ENCODE data around the gene BTBD18.
"Not testable (repeated sequence)": the region's sequence is repeated elsewhere in the genome, so short reads cannot be mapped to it uniquely, and the experiment has no call there.

The BTBD18 gene

GRCh38 chr11:57712256-57713150, 39.1 kb downstream of the BTBD18 start, which contains the start of gene TMX2:
TMX2 (plus strand) TSS chr11:57712593; CDS start chr11:57712619, 26 bp downstream.
- Histone ChIP-seq H3K27me3 (ENCODE audit: control insufficient read depth, insufficient read depth, low read length) (no peaks in the 10 kb centered on the region), H3K4me3 (ENCODE audit: low read length) (peak within 1 kb of the TSS; percentile 76), H3K36me3 (ENCODE audit: control insufficient read depth, insufficient read depth, low read length) (no peaks in the 10 kb centered on the region), H3K4me1 (ENCODE audit: control insufficient read depth, insufficient read depth, low read length) (peaks cover 17% of the 10 kb centered on the region), H3K9me3 (ENCODE audit: control insufficient read depth, low read length) (no peaks in the 10 kb centered on the region), H3K9ac (ENCODE audit: low read length) (peak within 1 kb of the TSS; percentile 81)

- Histone ChIP-seq H3K27me3 (ENCODE audit: control insufficient read depth, insufficient read depth, low read length) (no peaks in the 10 kb centered on the region), H3K9me3 (ENCODE audit: control insufficient read depth, low read length) (no peaks in the 10 kb centered on the region), H3K36me3 (ENCODE audit: control insufficient read depth, insufficient read depth, low read length) (no peaks in the 10 kb centered on the region), H3K4me1 (ENCODE audit: control insufficient read depth, insufficient read depth, low read length) (peaks cover 17% of the 10 kb centered on the region), H3K4me3 (ENCODE audit: low read length) (peak within 1 kb of the TSS; percentile 76), H3K9ac (ENCODE audit: low read length) (peak within 1 kb of the TSS; percentile 81)
Measured at GRCh38 chr11:57711414-57712255, 40.0 kb downstream of the BTBD18 start, which contains the start of gene MED19. MED19 (minus strand) TSS chr11:57712215; CDS start chr11:57712179, 36 bp downstream.

GRCh38 chr11:57709802-57710367, 41.7 kb downstream of the BTBD18 start:
- H3K9ac ChIP-seq (ENCODE audit: low read length): no peak overlapping the region
- H3K4me3 ChIP-seq (ENCODE audit: low read length): no peak overlapping the region

GRCh38 chr11:57705432-57705831, 46.2 kb downstream of the BTBD18 start:
- H3K9me3 ChIP-seq (ENCODE audit: control insufficient read depth, low read length); H3K4me3 ChIP-seq (ENCODE audit: low read length); H3K9ac ChIP-seq (ENCODE audit: low read length); H3K4me1 ChIP-seq (ENCODE audit: control insufficient read depth, insufficient read depth, low read length); H3K27me3 ChIP-seq (ENCODE audit: control insufficient read depth, insufficient read depth, low read length); H3K36me3 ChIP-seq (ENCODE audit: control insufficient read depth, insufficient read depth, low read length): not testable (repeated sequence)

More at GRCh38 chr11:57709802-57710367, 41.7 kb downstream of the BTBD18 start:
- no peaks in the 10 kb centered on the region for H3K9me3 ChIP-seq (ENCODE audit: control insufficient read depth, low read length)
- H3K4me1 ChIP-seq (ENCODE audit: control insufficient read depth, insufficient read depth, low read length): peaks cover 17% of the 10 kb centered on the region
- H3K36me3 ChIP-seq (ENCODE audit: control insufficient read depth, insufficient read depth, low read length): peaks cover 1% of the 10 kb centered on the region
- H3K27me3 ChIP-seq (ENCODE audit: control insufficient read depth, insufficient read depth, low read length): no peaks in the 10 kb centered on the region

- Histone ChIP-seq H3K4me1 (ENCODE audit: control insufficient read depth, insufficient read depth, low read length) (no peaks in the 10 kb centered on the region), H3K36me3 (ENCODE audit: control insufficient read depth, insufficient read depth, low read length) (peaks cover 3% of the 10 kb centered on the region), H3K27me3 (ENCODE audit: control insufficient read depth, insufficient read depth, low read length) (no peaks in the 10 kb centered on the region), H3K9me3 (ENCODE audit: control insufficient read depth, low read length) (no peaks in the 10 kb centered on the region), H3K4me3 (ENCODE audit: low read length) (no peak overlapping the region), H3K9ac (ENCODE audit: low read length) (no peak overlapping the region)
Measured at GRCh38 chr11:57704932-57705331, 46.7 kb downstream of the BTBD18 start.

- H3K27me3 ChIP-seq (ENCODE audit: control insufficient read depth, insufficient read depth, low read length): no peaks in the 10 kb centered on the region
- H3K36me3 ChIP-seq (ENCODE audit: control insufficient read depth, insufficient read depth, low read length): peaks cover 11% of the 10 kb centered on the region
- H3K9me3 ChIP-seq (ENCODE audit: control insufficient read depth, low read length): no peaks in the 10 kb centered on the region
Measured at GRCh38 chr11:57703341-57703740, 48.3 kb downstream of the BTBD18 start.

GRCh38 chr11:57700425-57700824, 51.2 kb downstream of the BTBD18 start:
- H3K36me3 ChIP-seq (ENCODE audit: control insufficient read depth, insufficient read depth, low read length): peaks cover 18% of the 10 kb centered on the region
- no peaks in the 10 kb centered on the region for H3K4me1 ChIP-seq (ENCODE audit: control insufficient read depth, insufficient read depth, low read length)
- no peak overlapping the region for H3K4me3 ChIP-seq (ENCODE audit: low read length)
- H3K27me3 ChIP-seq (ENCODE audit: control insufficient read depth, insufficient read depth, low read length): no peaks in the 10 kb centered on the region
- no peak overlapping the region for H3K9ac ChIP-seq (ENCODE audit: low read length)
- no peaks in the 10 kb centered on the region for H3K9me3 ChIP-seq (ENCODE audit: control insufficient read depth, low read length)

More at GRCh38 chr11:57703341-57703740, 48.3 kb downstream of the BTBD18 start:
- Histone ChIP-seq H3K9ac (ENCODE audit: low read length) (no peak overlapping the region), H3K4me3 (ENCODE audit: low read length) (no peak overlapping the region), H3K4me1 (ENCODE audit: control insufficient read depth, insufficient read depth, low read length) (no peaks in the 10 kb centered on the region)

GRCh38 chr11:57699813-57700212, 51.8 kb downstream of the BTBD18 start:
- H3K4me1 ChIP-seq (ENCODE audit: control insufficient read depth, insufficient read depth, low read length): no peaks in the 10 kb centered on the region
- no peaks in the 10 kb centered on the region for H3K27me3 ChIP-seq (ENCODE audit: control insufficient read depth, insufficient read depth, low read length)
- H3K9ac ChIP-seq (ENCODE audit: low read length): no peak overlapping the region
- H3K9me3 ChIP-seq (ENCODE audit: control insufficient read depth, low read length): no peaks in the 10 kb centered on the region
- no peak overlapping the region for H3K4me3 ChIP-seq (ENCODE audit: low read length)
- peaks cover 16% of the 10 kb centered on the region for H3K36me3 ChIP-seq (ENCODE audit: control insufficient read depth, insufficient read depth, low read length)

GRCh38 chr11:57698843-57699365, 52.7 kb downstream of the BTBD18 start:
- no peaks in the 10 kb centered on the region for H3K27me3 ChIP-seq (ENCODE audit: control insufficient read depth, insufficient read depth, low read length)
- H3K4me3 ChIP-seq (ENCODE audit: low read length): no peak overlapping the region
- H3K9me3 ChIP-seq (ENCODE audit: control insufficient read depth, low read length): no peaks in the 10 kb centered on the region
- no peak overlapping the region for H3K9ac ChIP-seq (ENCODE audit: low read length)
- H3K36me3 ChIP-seq (ENCODE audit: control insufficient read depth, insufficient read depth, low read length): peaks cover 14% of the 10 kb centered on the region
- no peaks in the 10 kb centered on the region for H3K4me1 ChIP-seq (ENCODE audit: control insufficient read depth, insufficient read depth, low read length)

All from mucosa of stomach (tissue), 1 donor.